Common myeloid progenitor, CD34-positive (primary cell): ENCODE measurements around the gene KIFAP3. TPM values are rescaled to one million over a fixed set of nuclear protein-coding genes. Genes with fewer than 3 reads are reported as not detected.
"Not testable (repeated sequence)": the region's sequence is repeated elsewhere in the genome, so short reads cannot be mapped to it uniquely, and the experiment has no call there.

Experiments
- CTCF ChIA-PET: fragments of 350-600 bp; sonication (Branson Sonifier 250); formaldehyde crosslinking; loops from one replicate; lab custom pipeline; 2021; ENCODE audit warnings: antibody characterized with exemption; lab: Charles Lee
- POLR2A ChIA-PET: fragments of 350-600 bp; sonication (Branson Sonifier 250); formaldehyde crosslinking; loops from one replicate; lab custom pipeline; 2021; ENCODE audit warnings: antibody characterized with exemption; lab: Charles Lee
- DNase-seq, 3 donors: peaks; one replicate each; pipeline versions ENCODE4 v3.0.0 to v3.0.0-alpha.2; 2013
- H3K27ac ChIP-seq, 2 experiments: 1 replicate in 1 of 2; 2 replicates in 1 of 2; pipeline ENCODE4 v1.7.0; 2013; ENCODE audit warnings: inconsistent platforms in 2 of 2, low read length in 2 of 2, mild to moderate bottlenecking in 2 of 2, low read depth in 1 of 2, moderate library complexity in 1 of 2; ENCODE audit not compliant: severe bottlenecking in 2 of 2, insufficient read depth in 1 of 2, poor library complexity in 1 of 2
- H3K27me3 ChIP-seq, 5 experiments: replicated peaks in 2 of 5; 1 replicate in 3 of 5; 2 replicates in 2 of 5; pipeline versions ENCODE4 v1.6.1 to v1.7.0; 2013; ENCODE audit warnings: low read length in 4 of 5, mild to moderate bottlenecking in 2 of 5, moderate library complexity in 2 of 5, inconsistent platforms in 1 of 5; ENCODE audit not compliant: insufficient read depth in 5 of 5, control insufficient read depth in 4 of 5
- H3K36me3 ChIP-seq, 4 experiments: 1 replicate in 2 of 4; 2 replicates in 2 of 4; pipeline versions ENCODE4 v1.6.1 to v1.7.0; 2013; ENCODE audit warnings: low read length in 3 of 4, control low read depth in 1 of 4, mild to moderate bottlenecking in 1 of 4; ENCODE audit not compliant: control insufficient read depth in 4 of 4, insufficient read depth in 4 of 4
- H3K4me1 ChIP-seq, 4 experiments: 1 replicate in 3 of 4; 2 replicates in 1 of 4; pipeline versions ENCODE4 v1.6.1 to v1.7.1; 2013; ENCODE audit warnings: low read length in 3 of 4, mild to moderate bottlenecking in 3 of 4, control low read depth in 1 of 4, inconsistent platforms in 1 of 4, moderate library complexity in 1 of 4; ENCODE audit not compliant: control insufficient read depth in 4 of 4, insufficient read depth in 4 of 4; ENCODE audit errors: control extremely low read depth in 1 of 4
- H3K4me3 ChIP-seq, 7 experiments: 1 replicate in 4 of 7; 2 replicates in 3 of 7; pipeline versions ENCODE4 v1.5.1 to v1.7.0; 2013; ENCODE audit warnings: mild to moderate bottlenecking in 7 of 7, low read length in 6 of 7, moderate library complexity in 6 of 7, inconsistent platforms in 2 of 7, low read depth in 2 of 7, control low read depth in 1 of 7; ENCODE audit not compliant: insufficient read depth in 4 of 7, control insufficient read depth in 1 of 7; ENCODE audit errors: extremely low read depth in 1 of 7
- H3K9me3 ChIP-seq, 5 experiments: 1 replicate in 4 of 5; 2 replicates in 1 of 5; pipeline versions ENCODE4 v1.6.1 to v1.7.1; 2013; ENCODE audit warnings: low read length in 4 of 5, mild to moderate bottlenecking in 2 of 5, inconsistent platforms in 1 of 5, low read depth in 1 of 5, moderate library complexity in 1 of 5; ENCODE audit not compliant: control insufficient read depth in 4 of 5, insufficient read depth in 2 of 5; ENCODE audit errors: control extremely low read depth in 1 of 5
- WGBS: methylation state at CpG from one replicate; pipeline ENCODE4 v1.1.5; 2013; ENCODE audit not compliant: insufficient coverage; 5-methylcytosine and 5-hydroxymethylcytosine counted together
- polyA plus RNA-seq: library from polyadenylated mRNA; unstranded; fragments of 120-200 nt; gene quantifications from one replicate; pipeline ENCODE4 v1.2.1, GENCODE V29; 2013

Gene KIFAP3
- polyA plus RNA-seq: 21.7 TPM

DNA sequence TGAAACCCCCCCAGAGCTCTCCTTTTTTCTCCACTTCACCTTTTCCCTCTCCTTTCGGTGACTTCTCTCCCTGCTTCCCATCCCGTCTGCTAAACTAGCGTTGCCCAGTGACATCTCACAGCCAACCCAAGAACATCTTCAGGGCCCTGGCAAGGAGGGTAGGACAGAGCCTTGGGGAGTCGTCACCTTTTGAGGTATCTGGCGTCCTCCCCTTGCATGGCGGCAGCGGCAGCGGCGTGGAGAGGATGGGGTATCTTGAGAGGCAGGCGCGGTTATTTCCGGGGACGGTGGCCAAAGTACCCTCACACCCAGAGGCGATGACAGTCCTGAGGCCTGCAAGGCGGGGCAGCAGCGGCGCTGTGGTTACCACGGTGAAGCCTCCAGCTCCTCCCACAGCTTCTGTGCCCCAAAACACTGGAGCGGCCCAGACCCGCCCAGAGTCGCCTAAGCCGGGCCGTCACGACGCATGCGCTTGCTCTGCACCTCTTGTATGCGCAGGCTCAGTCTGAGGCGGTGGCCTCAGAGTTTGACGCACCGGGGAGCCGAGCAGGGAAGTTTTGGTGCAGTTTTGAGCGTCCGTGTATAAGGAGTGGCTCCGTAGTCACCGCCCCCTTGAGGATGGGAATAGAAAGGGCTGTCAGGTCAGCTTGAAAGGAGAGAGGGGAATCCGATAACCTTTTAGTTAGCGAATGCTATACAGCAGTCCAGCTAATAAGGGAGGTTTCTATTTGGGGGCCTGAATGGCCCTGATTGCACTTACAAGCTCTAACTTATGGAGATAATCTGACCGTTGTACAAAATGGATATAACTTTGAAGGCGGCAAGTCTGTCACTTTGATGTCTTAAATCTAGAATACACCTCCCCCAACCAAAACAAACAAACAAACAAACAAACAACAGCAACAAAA, at the start of gene KIFAP3:
TSS of gene KIFAP3 (minus strand) at position 446 of the 908 bp plus-strand sequence. CDS start at position 218, 228 bp downstream.
- peaks cover 0 to 4% (median 0%) of the 10 kb centered on the region in 4 experiments for H3K36me3 ChIP-seq
- ChIA-PET POLR2A (interaction anchor here (0.5 to 0.6 kb wide), 2 partner anchors 10 to 64 kb away, joined by 3 to 6 read pairs; no protein-coding TSS in a partner anchor), CTCF (interaction anchor here (0.7 to 1.4 kb wide), 6 partner anchors 12 to 146 kb away, joined by 3 to 4 read pairs (median 3); no protein-coding TSS in a partner anchor)
- WGBS: 0% methylated on average over 29 of the region's 39 CpGs
- H3K27me3 ChIP-seq: no peaks in the 10 kb centered on the region
- peaks cover 4 to 21% (median 14%) of the 10 kb centered on the region in 4 experiments for H3K4me1 ChIP-seq
- H3K4me3 ChIP-seq: peak within 1 kb of the TSS; percentile 79 to 97 (median 89)
- H3K27ac ChIP-seq: peak within 1 kb of the TSS; percentile 75 to 89
- H3K9me3 ChIP-seq: peaks cover 0 to 14% (median 3%) of the 10 kb centered on the region in 5 experiments
- peak; percentile 99 for DNase-seq

DNA sequence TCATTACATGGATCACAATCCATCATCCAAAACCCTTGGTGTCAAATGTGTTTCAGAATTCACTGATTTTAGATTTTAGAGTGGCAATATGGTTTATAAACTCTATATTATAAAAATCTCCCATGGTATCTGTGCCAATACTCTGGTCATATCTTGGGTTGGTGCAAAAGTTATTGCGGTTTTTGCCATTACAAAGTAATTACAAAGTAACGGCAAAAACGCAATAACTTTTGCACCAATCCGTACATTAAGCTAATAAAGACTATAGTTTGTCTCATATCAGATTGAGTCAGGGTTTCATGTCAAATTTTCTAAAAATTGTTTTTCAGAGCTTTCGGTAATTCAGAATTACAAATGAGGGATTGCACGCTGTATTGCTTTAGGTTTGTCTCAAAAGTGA, 47.9 kb upstream of the KIFAP3 start:
- no peaks in the 10 kb centered on the region for H3K36me3 ChIP-seq
- WGBS: 91% methylated on average over 4 of the region's 6 CpGs
- H3K9me3 ChIP-seq: no peaks in the 10 kb centered on the region
- no peak overlapping the region for H3K27ac ChIP-seq
- ChIA-PET CTCF (no interaction called here), POLR2A (no interaction called here)
- no peaks in the 10 kb centered on the region for H3K4me1 ChIP-seq
- no peak for DNase-seq
- H3K4me3 ChIP-seq: no peak overlapping the region
- H3K27me3 ChIP-seq: peaks cover 0 to 1% (median 0%) of the 10 kb centered on the region in 5 experiments

DNA sequence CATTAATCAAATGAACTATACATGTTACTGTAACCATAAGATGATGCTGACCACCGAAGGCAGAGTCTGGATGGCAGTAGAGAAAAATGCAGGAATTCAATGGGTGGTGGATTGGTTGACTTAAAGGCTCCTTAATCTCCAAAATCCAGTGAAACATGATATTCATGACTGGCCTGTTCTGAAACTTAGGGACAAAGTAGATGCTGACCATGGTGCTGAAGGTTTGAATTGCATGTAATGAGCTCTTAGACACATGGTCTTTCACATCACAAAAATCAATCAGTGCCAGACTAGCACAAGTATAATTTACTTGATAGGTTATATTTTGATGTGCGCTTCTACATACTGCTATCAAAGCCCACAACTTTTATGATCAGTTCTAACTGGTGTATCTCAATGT, 40.4 kb upstream of the KIFAP3 start:
- DNase-seq: peak in 2 of 3 donors; percentile 3 to 6

GRCh38 chr1:170113140-170113539, 38.6 kb upstream of the KIFAP3 start:
- H3K9me3 ChIP-seq, H3K4me3 ChIP-seq, H3K27ac ChIP-seq, H3K36me3 ChIP-seq, CTCF ChIA-PET, DNase-seq, H3K27me3 ChIP-seq, H3K4me1 ChIP-seq, POLR2A ChIA-PET: not testable (repeated sequence)
- 94% methylated on average over 4 of the region's 8 CpGs for WGBS

More for the DNA sequence above, 40.4 kb upstream of the KIFAP3 start:
- Histone ChIP-seq H3K9me3 (peaks cover 0 to 3% (median 0%) of the 10 kb centered on the region in 5 experiments), H3K4me3 (no peak overlapping the region), H3K27ac (no peak overlapping the region), H3K36me3 (no peaks in the 10 kb centered on the region), H3K27me3 (peaks cover 0 to 2% (median 0%) of the 10 kb centered on the region in 5 experiments), H3K4me1 (no peaks in the 10 kb centered on the region)
- POLR2A ChIA-PET: no interaction called here
- WGBS: 100% methylated on average over 1 of the region's 2 CpGs
- CTCF ChIA-PET: no interaction called here

GRCh38 chr1:170097449-170097948, 23.0 kb upstream of the KIFAP3 start:
- Histone ChIP-seq H3K36me3 (no peaks in the 10 kb centered on the region), H3K9me3 (no peaks in the 10 kb centered on the region), H3K27me3 (peaks cover 0 to 5% (median 2%) of the 10 kb centered on the region in 5 experiments), H3K4me3 (no peak overlapping the region), H3K4me1 (no peaks in the 10 kb centered on the region), H3K27ac (no peak overlapping the region)
- CTCF ChIA-PET: no interaction called here
- POLR2A ChIA-PET: no interaction called here
- DNase-seq: no peak
- 38% methylated on average over 1 of the region's 4 CpGs for WGBS

GRCh38 chr1:170096806-170097340, 22.4 kb upstream of the KIFAP3 start:
- Histone ChIP-seq H3K4me3 (no peak overlapping the region), H3K36me3 (no peaks in the 10 kb centered on the region), H3K4me1 (no peaks in the 10 kb centered on the region), H3K27me3 (peaks cover 0 to 5% (median 1%) of the 10 kb centered on the region in 5 experiments), H3K9me3 (no peaks in the 10 kb centered on the region), H3K27ac (no peak overlapping the region)
- DNase-seq: no peak
- ChIA-PET POLR2A (no interaction called here), CTCF (no interaction called here)
- 80% methylated on average over 1 of the region's 4 CpGs for WGBS
